SK-N-SH (cell line): ENCODE data around the gene TRRAP. TPM values are rescaled to one million over a fixed set of nuclear protein-coding genes. Genes with fewer than 3 reads are reported as not detected.

Experiments used
- CTCF ChIA-PET: fragments of 300-600, 350-600 bp; formaldehyde crosslinking; extraction: SDS; loops from one replicate; lab custom pipeline; 2021; lab: Yijun Ruan, JAX
- POLR2A ChIA-PET: fragments of 350-600 bp; sonication (Branson Sonifier 250); formaldehyde crosslinking; extraction: SDS; loops from one replicate; lab custom pipeline; 2020; ENCODE audit warnings: antibody characterized with exemption, inconsistent platforms; lab: Yijun Ruan, JAX
- DNase-seq: peaks from one replicate; pipeline ENCODE4 v3.0.0; 2012
- H2AFZ ChIP-seq: fragments of 200-600 bp; sonication (generic); 2 replicates; pipeline ENCODE4 v1.8.1; 2016; ENCODE audit warnings: antibody characterized with exemption, mild to moderate bottlenecking, low read depth
- H3F3A ChIP-seq: fragments of 200-600 bp; sonication (generic); replicated peaks from 2 replicates; pipeline ENCODE3; 2016; ENCODE audit warnings: antibody characterized with exemption, mild to moderate bottlenecking; ENCODE audit not compliant: insufficient read depth
- H3K27ac ChIP-seq, 2 experiments: fragments of 200-500 bp in 1 of 2; fragments of 200-600 bp in 1 of 2; sonication (Bioruptor generic) in 1 of 2; sonication (generic), shearing (Covaris generic) in 1 of 2; 2 replicates each; pipeline versions ENCODE4 v1.5.1 to v1.6.1; 2014 to 2016; ENCODE audit warnings: low read depth in 2 of 2, inconsistent platforms in 1 of 2, low read length in 1 of 2, mild to moderate bottlenecking in 1 of 2, mixed read lengths in 1 of 2
- H3K27me3 ChIP-seq: fragments of 200-600 bp; sonication (generic), shearing (Covaris generic); 2 replicates; pipeline ENCODE4 v1.6.1; 2016; ENCODE audit warnings: mixed run types; ENCODE audit not compliant: insufficient read depth
- H3K36me3 ChIP-seq, 2 experiments: fragments of 200-500 bp in 1 of 2; fragments of 200-600 bp in 1 of 2; sonication (Bioruptor generic) in 1 of 2; sonication (generic) in 1 of 2; replicated peaks in 1 of 2; 2 replicates each; pipeline versions ENCODE3 to v1.5.1; 2014 to 2016; ENCODE audit warnings: low read length in 1 of 2, mild to moderate bottlenecking in 1 of 2; ENCODE audit not compliant: insufficient read depth in 2 of 2, control insufficient read depth in 1 of 2
- H3K4me1 ChIP-seq, 2 experiments: fragments of 200-500 bp in 1 of 2; fragments of 200-600 bp in 1 of 2; sonication (Bioruptor generic) in 1 of 2; sonication (generic), shearing (Covaris generic) in 1 of 2; 2 replicates each; pipeline versions ENCODE4 v1.5.1 to v1.6.1; 2014 to 2016; ENCODE audit warnings: low read depth in 1 of 2, low read length in 1 of 2, mixed run types in 1 of 2; ENCODE audit not compliant: insufficient read depth in 2 of 2, control insufficient read depth in 1 of 2
- H3K4me2 ChIP-seq: fragments of 200-600 bp; sonication (generic), shearing (Covaris generic); 2 replicates; pipeline ENCODE4 v1.6.1; 2017; ENCODE audit warnings: mixed run types
- H3K4me3 ChIP-seq, 2 experiments: fragments of 200-500 bp in 1 of 2; fragments of 200-600 bp in 1 of 2; sonication (Bioruptor generic) in 1 of 2; sonication (generic), shearing (Covaris generic) in 1 of 2; 2 replicates each; pipeline versions ENCODE4 v1.5.1 to v1.8.1; 2014 to 2016; ENCODE audit warnings: low read depth in 2 of 2, inconsistent platforms in 1 of 2, low read length in 1 of 2, mild to moderate bottlenecking in 1 of 2, mixed read lengths in 1 of 2, moderate library complexity in 1 of 2
- H3K79me2 ChIP-seq: fragments of 200-600 bp; sonication (generic); 2 replicates; pipeline ENCODE4 v1.8.1; 2017; ENCODE audit warnings: mild to moderate bottlenecking; ENCODE audit not compliant: insufficient read depth
- H3K9ac ChIP-seq: fragments of 200-600 bp; sonication (generic); 2 replicates; pipeline ENCODE4 v1.6.1; 2017; ENCODE audit warnings: mixed run types
- H3K9me2 ChIP-seq: fragments of 200-600 bp; sonication (generic); 2 replicates; pipeline ENCODE4 v1.6.1; 2017; ENCODE audit warnings: mixed run types
- H3K9me3 ChIP-seq: fragments of 200-600 bp; sonication (generic); 2 replicates; pipeline ENCODE4 v1.6.1; 2017; ENCODE audit warnings: mixed run types, mild to moderate bottlenecking, moderate library complexity
- H4K20me1 ChIP-seq: fragments of 200-600 bp; sonication (generic); 2 replicates; pipeline ENCODE4 v1.6.1; 2017; ENCODE audit warnings: mild to moderate bottlenecking, mixed run types; ENCODE audit not compliant: insufficient read depth
- ELF1 ChIP-seq: IDR thresholded peaks from 2 replicates; pipeline ENCODE4 v1.4.0; 2012
- EP300 ChIP-seq, 2 experiments: IDR thresholded peaks; 2 replicates each; pipeline versions ENCODE4 v1.4.0 to v1.6.1; 2012; ENCODE audit warnings: borderline replicate concordance in 1 of 2, low read depth in 1 of 2, low read length in 1 of 2
- FOSL2 ChIP-seq: IDR thresholded peaks from 2 replicates; pipeline ENCODE4 v1.4.0; 2012; ENCODE audit warnings: low read depth, mild to moderate bottlenecking, moderate library complexity, borderline replicate concordance
- FOXM1 ChIP-seq: IDR thresholded peaks from 2 replicates; pipeline ENCODE4 v1.4.0; 2012; ENCODE audit warnings: low read depth, mild to moderate bottlenecking
- GABPA ChIP-seq: IDR thresholded peaks from 2 replicates; pipeline ENCODE4 v1.4.0; 2012; ENCODE audit warnings: low read depth, mild to moderate bottlenecking
- PBX3 ChIP-seq: IDR thresholded peaks from 2 replicates; pipeline ENCODE4; 2012
- POLR2AphosphoS5 ChIP-seq: IDR thresholded peaks from 2 replicates; pipeline ENCODE4 v1.6.1; 2012; ENCODE audit warnings: low read depth, low read length
- SIN3A ChIP-seq: IDR thresholded peaks from 2 replicates; pipeline ENCODE4 v1.6.1; 2012; ENCODE audit warnings: low read depth, mild to moderate bottlenecking, low read length, moderate library complexity, borderline replicate concordance
- TAF1 ChIP-seq: IDR thresholded peaks from 2 replicates; pipeline ENCODE4 v1.6.1; 2012; ENCODE audit warnings: low read depth, mild to moderate bottlenecking, low read length, moderate library complexity, borderline replicate concordance
- TEAD4 ChIP-seq: IDR thresholded peaks from 2 replicates; pipeline ENCODE4 v1.4.0; 2012; ENCODE audit warnings: mild to moderate bottlenecking, borderline replicate concordance; ENCODE audit not compliant: insufficient read depth
- USF2 ChIP-seq: fragments of 150-350 bp; IDR thresholded peaks from 2 replicates; pipeline ENCODE4 v1.6.1; 2017; ENCODE audit warnings: antibody characterized with exemption, low read length, low read depth, borderline replicate concordance
- WGBS: methylation state at CpG from one replicate; pipeline ENCODE4 v1.1.6; 2017; ENCODE audit warnings: low lambda C conversion rate; 5-methylcytosine and 5-hydroxymethylcytosine counted together
- polyA plus RNA-seq, 3 experiments: library from polyadenylated mRNA; depleted of rRNA; stranded (reverse); fragments of >200 nt; gene quantifications; 2 replicates each; pipeline ENCODE4 v1.2.3, GENCODE V29; 2012
- TF ChIP-seq, protein P1 (sequence below): IDR thresholded peaks from 2 replicates; pipeline ENCODE4 v1.6.1; 2012; ENCODE audit warnings: mild to moderate bottlenecking, low read depth, low read length, moderate library complexity
- TF ChIP-seq, protein P2 (sequence below): IDR thresholded peaks from 2 replicates; pipeline ENCODE4 v1.4.0; 2012; ENCODE audit warnings: low read depth, borderline replicate concordance

TRRAP gene
- polyA plus RNA-seq, 1 of the 3 experiments (the other 2 are of a cell fraction): 24.9 TPM

DNA sequence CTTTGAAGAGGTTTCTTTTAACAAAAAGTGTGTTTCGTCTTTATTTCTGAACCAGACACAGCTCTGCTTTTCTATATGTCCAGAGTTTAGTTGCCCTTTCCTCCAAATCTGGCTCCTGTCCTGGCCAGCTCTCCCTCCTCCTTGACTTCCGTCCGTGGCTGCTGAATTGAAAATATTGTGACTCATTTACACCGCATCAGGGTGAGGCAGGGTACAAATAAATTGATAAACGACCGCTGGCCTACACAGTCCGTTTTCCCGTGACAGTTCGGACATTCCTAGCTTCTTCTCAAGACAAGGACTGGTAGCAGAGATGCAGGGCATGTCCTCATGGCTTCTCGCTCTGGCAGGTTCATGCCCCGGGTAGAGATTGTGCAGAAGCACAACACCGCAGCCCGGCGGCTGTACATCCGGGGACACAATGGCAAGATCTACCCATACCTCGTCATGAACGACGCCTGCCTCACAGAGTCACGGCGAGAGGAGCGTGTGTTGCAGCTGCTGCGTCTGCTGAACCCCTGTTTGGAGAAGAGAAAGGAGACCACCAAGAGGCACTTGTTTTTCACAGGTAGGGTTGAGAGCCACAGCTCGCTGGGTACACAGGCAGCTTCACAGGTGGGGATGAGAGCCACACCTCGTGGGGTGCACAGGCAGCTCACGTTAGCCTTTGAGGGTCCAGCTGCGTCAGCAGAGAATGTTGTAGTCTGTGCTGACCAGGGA is 126.6 kb downstream of the TRRAP start:
- H3K9me3 ChIP-seq: no peaks in the 10 kb centered on the region
- no peaks in the 10 kb centered on the region for H3K9me2 ChIP-seq
- no peaks in the 10 kb centered on the region for H3K79me2 ChIP-seq
- H3F3A ChIP-seq: no peaks in the 10 kb centered on the region
- 92% methylated on average over 26 of the region's 26 CpGs for WGBS
- H2AFZ ChIP-seq: no peak overlapping the region
- H3K9ac ChIP-seq: no peak overlapping the region
- H3K4me3 ChIP-seq: no peak overlapping the region
- no peak overlapping the region for H3K4me2 ChIP-seq
- ChIA-PET POLR2A (interaction anchor here (0.6 kb wide), 1 partner anchor 160 kb away, joined by 4 read pairs; no protein-coding TSS in a partner anchor), CTCF (interaction anchor here (1.9 kb wide), 1 partner anchor 35 kb away, joined by 4 read pairs; no protein-coding TSS in a partner anchor)
- DNase-seq: no peak
- H3K27me3 ChIP-seq: no peaks in the 10 kb centered on the region
- H4K20me1 ChIP-seq: no peaks in the 10 kb centered on the region
- no peaks in the 10 kb centered on the region for H3K4me1 ChIP-seq
- peaks cover 51 to 84% of the 10 kb centered on the region in 2 experiments for H3K36me3 ChIP-seq
- TF ChIP-seq TAF1: no peak
- TF ChIP-seq TEAD4: no peak
- TF ChIP-seq SIN3A: no peak
- TF ChIP-seq, protein P1, sequence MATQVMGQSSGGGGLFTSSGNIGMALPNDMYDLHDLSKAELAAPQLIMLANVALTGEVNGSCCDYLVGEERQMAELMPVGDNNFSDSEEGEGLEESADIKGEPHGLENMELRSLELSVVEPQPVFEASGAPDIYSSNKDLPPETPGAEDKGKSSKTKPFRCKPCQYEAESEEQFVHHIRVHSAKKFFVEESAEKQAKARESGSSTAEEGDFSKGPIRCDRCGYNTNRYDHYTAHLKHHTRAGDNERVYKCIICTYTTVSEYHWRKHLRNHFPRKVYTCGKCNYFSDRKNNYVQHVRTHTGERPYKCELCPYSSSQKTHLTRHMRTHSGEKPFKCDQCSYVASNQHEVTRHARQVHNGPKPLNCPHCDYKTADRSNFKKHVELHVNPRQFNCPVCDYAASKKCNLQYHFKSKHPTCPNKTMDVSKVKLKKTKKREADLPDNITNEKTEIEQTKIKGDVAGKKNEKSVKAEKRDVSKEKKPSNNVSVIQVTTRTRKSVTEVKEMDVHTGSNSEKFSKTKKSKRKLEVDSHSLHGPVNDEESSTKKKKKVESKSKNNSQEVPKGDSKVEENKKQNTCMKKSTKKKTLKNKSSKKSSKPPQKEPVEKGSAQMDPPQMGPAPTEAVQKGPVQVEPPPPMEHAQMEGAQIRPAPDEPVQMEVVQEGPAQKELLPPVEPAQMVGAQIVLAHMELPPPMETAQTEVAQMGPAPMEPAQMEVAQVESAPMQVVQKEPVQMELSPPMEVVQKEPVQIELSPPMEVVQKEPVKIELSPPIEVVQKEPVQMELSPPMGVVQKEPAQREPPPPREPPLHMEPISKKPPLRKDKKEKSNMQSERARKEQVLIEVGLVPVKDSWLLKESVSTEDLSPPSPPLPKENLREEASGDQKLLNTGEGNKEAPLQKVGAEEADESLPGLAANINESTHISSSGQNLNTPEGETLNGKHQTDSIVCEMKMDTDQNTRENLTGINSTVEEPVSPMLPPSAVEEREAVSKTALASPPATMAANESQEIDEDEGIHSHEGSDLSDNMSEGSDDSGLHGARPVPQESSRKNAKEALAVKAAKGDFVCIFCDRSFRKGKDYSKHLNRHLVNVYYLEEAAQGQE: no peak
- no peak for TF ChIP-seq ELF1
- TF ChIP-seq PBX3: no peak
- TF ChIP-seq POLR2AphosphoS5: no peak
- TF ChIP-seq FOSL2: no peak
- no peak for TF ChIP-seq GABPA
- TF ChIP-seq EP300 (IDR thresholded peaks at IDR 0.05; ENCODE audit: borderline replicate concordance in 1 of 2, low read depth in 1 of 2, low read length in 1 of 2): no peak
- TF ChIP-seq USF2: no peak
- TF ChIP-seq, protein P2, sequence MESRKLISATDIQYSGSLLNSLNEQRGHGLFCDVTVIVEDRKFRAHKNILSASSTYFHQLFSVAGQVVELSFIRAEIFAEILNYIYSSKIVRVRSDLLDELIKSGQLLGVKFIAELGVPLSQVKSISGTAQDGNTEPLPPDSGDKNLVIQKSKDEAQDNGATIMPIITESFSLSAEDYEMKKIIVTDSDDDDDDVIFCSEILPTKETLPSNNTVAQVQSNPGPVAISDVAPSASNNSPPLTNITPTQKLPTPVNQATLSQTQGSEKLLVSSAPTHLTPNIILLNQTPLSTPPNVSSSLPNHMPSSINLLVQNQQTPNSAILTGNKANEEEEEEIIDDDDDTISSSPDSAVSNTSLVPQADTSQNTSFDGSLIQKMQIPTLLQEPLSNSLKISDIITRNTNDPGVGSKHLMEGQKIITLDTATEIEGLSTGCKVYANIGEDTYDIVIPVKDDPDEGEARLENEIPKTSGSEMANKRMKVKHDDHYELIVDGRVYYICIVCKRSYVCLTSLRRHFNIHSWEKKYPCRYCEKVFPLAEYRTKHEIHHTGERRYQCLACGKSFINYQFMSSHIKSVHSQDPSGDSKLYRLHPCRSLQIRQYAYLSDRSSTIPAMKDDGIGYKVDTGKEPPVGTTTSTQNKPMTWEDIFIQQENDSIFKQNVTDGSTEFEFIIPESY: no peak
- no peak for TF ChIP-seq FOXM1
- H3K27ac ChIP-seq: no peak overlapping the region
